Inflammatory macrophage treated with lipopolysaccharide for 4 hours (primary cell): ENCODE results near the gene METTL3.

Experiments used
- DNase-seq: peaks from one replicate; pipeline ENCODE4 v3.0.0-alpha.2; 2020

METTL3 gene

GRCh38 chr14:21526672-21527317 is 15.7 kb upstream of the METTL3 start:
- DNase-seq = no peak

GRCh38 chr14:21525962-21526671 is 15.0 kb upstream of the METTL3 start, which contains the start of gene SALL2:
Gene SALL2, minus strand, starts transcription at chr14:21526346. Its CDS starts 219 bp downstream, at chr14:21526127.
- DNase-seq = no peak

- DNase-seq = no peak
Observed at GRCh38 chr14:21525571-21525961, 14.4 kb upstream of the METTL3 start.

GRCh38 chr14:21524575-21525490 is 13.7 kb upstream of the METTL3 start:
- DNase-seq = no peak

- DNase-seq = no peak
Observed at GRCh38 chr14:21523203-21523602, 12.1 kb upstream of the METTL3 start.

- DNase-seq = no peak
Observed at GRCh38 chr14:21521501-21521900, 10.4 kb upstream of the METTL3 start.

- no peak for DNase-seq
Observed at GRCh38 chr14:21520767-21521166, 9.6 kb upstream of the METTL3 start.

- no peak for DNase-seq
Observed at GRCh38 chr14:21518725-21519124, 7.6 kb upstream of the METTL3 start.

GRCh38 chr14:21514341-21514740 is 3.2 kb upstream of the METTL3 start:
- DNase-seq = no peak

GRCh38 chr14:21509432-21510143 is 1.6 kb downstream of the METTL3 start:
- peak; percentile 22 for DNase-seq

GRCh38 chr14:21506557-21506956 is 4.6 kb downstream of the METTL3 start:
- DNase-seq = no peak

GRCh38 chr14:21505012-21505553 is 6.1 kb downstream of the METTL3 start:
- peak; percentile 55 for DNase-seq

GRCh38 chr14:21503376-21503775 is 7.8 kb downstream of the METTL3 start:
- DNase-seq = no peak

GRCh38 chr14:21501568-21501967 is 9.6 kb downstream of the METTL3 start:
- no peak for DNase-seq

GRCh38 chr14:21498540-21499526 is 12.3 kb downstream of the METTL3 start:
- peak; percentile 48 for DNase-seq

- DNase-seq = no peak
Observed at GRCh38 chr14:21496453-21496852, 14.7 kb downstream of the METTL3 start.

- DNase-seq = no peak
Observed at GRCh38 chr14:21494902-21495762, 16.0 kb downstream of the METTL3 start.

GRCh38 chr14:21486640-21487087 is 24.5 kb downstream of the METTL3 start:
- DNase-seq = no peak

GRCh38 chr14:21476925-21477681 is 34.0 kb downstream of the METTL3 start, which contains the start of the genes RAB2B and TOX4:
Gene RAB2B, minus strand, starts transcription at chr14:21476959. Its CDS starts 87 bp downstream, at chr14:21476872.
Gene TOX4, plus strand, starts transcription at chr14:21477195. Its CDS starts 84 bp downstream, at chr14:21477279.
- DNase-seq = peak; percentile 97
